KOPT-K1 (cell line): Measurements from ENCODE around the gene CDH23.

Source experiments
- H3K27ac ChIP-seq: fragments of 200-600 bp; sonication (generic); 2 replicates; pipeline ENCODE4 v1.5.1; 2016; ENCODE audit warnings: antibody characterized with exemption, mild to moderate bottlenecking, low read depth, low read length; ENCODE audit not compliant: poor library complexity, severe bottlenecking
- H3K36me3 ChIP-seq: fragments of 200-600 bp; sonication (generic); 2 replicates; pipeline ENCODE4 v1.5.1; 2017; ENCODE audit warnings: antibody characterized with exemption, mild to moderate bottlenecking, low read length, moderate library complexity; ENCODE audit not compliant: insufficient read depth
- H3K9me3 ChIP-seq: fragments of 200-600 bp; sonication (generic); 2 replicates; pipeline ENCODE4 v1.5.1; 2017; ENCODE audit warnings: antibody characterized with exemption, low read length, mild to moderate bottlenecking; ENCODE audit not compliant: insufficient read depth, poor library complexity, severe bottlenecking

CDH23 gene

DNA sequence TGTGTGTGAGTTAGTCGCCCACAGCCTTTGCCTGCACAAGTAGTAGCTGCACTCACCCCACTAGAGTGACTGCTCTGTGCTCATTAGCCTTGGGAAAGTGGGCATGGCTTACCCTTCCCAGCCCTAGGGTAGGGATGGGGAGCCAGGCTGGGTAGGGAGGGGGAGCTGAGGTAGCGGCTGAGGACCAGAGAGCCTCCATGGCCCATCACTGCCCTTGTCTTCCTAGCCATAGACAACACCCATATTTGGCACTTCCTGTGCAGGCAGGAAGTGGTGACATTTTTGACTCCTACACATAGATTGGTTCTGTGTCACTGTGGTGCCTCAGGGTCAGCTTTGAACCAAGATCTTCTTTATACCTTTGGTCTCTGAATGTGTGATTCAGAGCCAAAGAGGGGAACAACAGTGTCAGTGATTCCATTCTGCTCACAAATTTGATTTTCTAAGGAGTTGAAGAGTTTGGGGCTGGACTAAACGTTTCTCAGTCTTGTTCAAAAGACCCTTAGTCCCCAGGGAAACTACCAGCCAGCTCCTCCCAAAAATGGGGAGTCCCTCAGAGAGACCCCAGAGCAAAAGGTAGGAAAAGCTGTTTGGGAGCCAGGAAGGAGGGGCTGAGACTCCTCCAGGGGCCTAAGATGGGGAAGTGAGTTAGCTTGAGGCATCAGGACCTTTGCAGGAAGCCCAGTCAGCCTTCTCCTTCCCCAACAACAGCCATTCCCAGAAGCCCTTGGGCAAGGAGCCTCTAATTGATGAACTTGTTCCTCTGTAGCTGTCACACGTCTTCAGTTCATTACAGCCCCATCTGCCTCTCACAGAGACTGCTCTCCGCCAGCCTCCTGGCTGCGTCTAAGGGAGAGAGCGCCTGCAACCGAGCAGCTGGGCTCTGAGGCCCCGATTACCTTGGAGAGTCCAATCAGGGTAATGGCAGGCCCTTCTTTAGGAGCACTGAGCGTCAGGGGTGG lies 135.0 kb downstream of the CDH23 start:
- no peak overlapping the region for H3K27ac ChIP-seq
- H3K36me3 ChIP-seq: no peaks in the 10 kb centered on the region
- peaks cover 5% of the 10 kb centered on the region for H3K9me3 ChIP-seq

DNA sequence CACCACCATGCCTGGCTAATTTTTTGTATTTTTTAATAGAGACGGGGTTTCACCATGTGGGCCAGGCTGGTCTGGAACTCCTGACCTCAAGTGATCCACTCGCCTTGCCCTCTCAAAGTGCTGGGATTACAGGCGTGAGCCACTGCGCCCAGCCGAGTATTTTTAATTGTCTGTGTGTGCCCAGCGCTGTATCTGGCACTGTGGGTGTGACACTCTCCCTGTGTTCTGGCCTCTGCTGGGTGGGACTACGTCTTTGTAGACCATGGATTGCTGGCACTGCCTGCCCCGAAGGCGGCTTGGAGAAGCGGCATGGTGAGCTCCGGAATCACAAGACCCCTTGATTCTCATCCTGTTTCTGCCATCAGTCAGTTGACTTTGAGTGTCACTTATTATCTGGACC lies 136.2 kb downstream of the CDH23 start:
- peaks cover 5% of the 10 kb centered on the region for H3K9me3 ChIP-seq
- H3K27ac ChIP-seq: no peak overlapping the region
- H3K36me3 ChIP-seq: no peaks in the 10 kb centered on the region

DNA sequence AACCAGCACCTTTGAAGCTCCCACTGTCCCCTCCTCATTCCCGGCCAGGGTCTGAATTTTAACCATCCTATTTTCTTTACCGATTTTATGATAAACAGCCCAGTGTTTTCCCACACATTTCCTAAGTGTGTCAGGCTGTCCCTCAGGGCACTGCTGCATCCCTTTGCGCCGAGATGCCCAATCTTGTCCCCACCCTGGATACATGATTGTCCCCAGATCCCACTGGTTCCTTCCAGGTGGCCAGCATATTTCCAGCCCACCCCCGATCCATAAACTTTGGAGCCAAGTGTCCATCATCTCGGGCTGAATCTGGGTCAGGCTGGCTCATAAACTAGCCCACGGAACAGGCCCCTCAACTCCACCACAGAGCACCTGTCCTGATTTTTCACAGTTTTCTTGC lies 137.2 kb downstream of the CDH23 start:
- Histone ChIP-seq H3K36me3 (no peaks in the 10 kb centered on the region), H3K9me3 (peaks cover 5% of the 10 kb centered on the region), H3K27ac (no peak overlapping the region)

GRCh38 chr10:71534568-71535194 lies 138.0 kb downstream of the CDH23 start:
- Histone ChIP-seq H3K27ac (no peak overlapping the region), H3K9me3 (peaks cover 5% of the 10 kb centered on the region), H3K36me3 (no peaks in the 10 kb centered on the region)

DNA sequence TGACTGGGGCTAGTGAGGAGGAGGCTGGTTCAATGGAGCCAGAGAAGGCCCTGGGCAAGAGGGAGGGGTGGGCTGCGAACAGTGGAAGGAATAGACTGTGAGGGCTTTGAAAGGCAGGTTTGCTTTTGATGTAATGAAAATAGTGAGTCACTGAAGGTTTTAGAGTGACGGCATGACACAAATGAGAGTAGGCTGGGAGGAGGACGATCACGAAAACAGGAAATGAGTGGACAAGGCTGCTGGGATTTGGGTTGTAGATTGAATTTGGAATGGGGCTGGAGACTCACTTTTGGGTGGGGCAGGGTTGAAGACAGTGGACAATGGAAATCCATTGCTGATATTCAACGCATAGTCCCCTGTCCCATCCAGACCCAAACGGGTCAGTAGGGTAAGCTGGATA lies 139.6 kb downstream of the CDH23 start:
- no peak overlapping the region for H3K27ac ChIP-seq
- H3K36me3 ChIP-seq: no peaks in the 10 kb centered on the region
- H3K9me3 ChIP-seq: peaks cover 4% of the 10 kb centered on the region

DNA sequence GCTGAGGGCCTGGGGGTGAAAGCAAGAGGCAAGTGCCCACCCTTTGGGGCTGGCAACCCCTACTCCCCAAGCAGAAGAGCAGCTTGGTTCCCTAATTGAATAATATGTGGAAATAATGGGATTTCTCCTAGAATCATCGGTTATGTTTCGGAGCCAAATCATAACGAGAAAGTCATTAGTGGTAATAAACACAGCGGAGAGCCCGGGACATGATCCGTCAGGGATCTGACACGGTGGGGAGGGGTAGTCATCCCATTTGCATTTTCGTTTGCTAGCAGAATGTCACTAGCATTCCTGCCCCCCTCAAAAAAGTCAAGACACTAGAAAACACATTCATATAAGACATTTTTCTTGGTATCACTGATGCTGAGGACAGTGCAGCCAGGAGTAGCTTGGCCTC lies 140.4 kb downstream of the CDH23 start:
- H3K9me3 ChIP-seq: no peaks in the 10 kb centered on the region

DNA sequence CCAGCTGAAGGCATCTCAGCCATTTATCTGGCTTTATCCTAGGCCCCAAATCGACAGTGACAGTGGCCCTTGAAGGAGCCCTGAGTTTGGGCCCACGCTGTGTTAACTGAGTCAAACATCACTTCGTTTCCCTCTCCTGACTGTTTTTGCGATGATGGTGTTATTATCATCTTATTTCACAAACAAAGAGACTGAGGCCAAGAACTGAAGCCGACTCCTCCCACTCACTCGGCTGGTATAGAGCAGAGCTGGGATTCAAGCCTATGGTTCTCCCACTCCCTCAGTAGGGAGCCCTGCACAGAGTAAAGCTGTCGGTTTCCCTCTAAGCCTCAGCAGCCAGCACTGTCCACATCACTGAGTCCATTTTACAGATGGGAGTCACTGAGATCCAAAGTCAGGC lies 141.0 kb downstream of the CDH23 start:
- no peak overlapping the region for H3K27ac ChIP-seq
- no peaks in the 10 kb centered on the region for H3K9me3 ChIP-seq
- H3K36me3 ChIP-seq: no peaks in the 10 kb centered on the region

More for the DNA sequence above, 140.4 kb downstream of the CDH23 start:
- no peaks in the 10 kb centered on the region for H3K36me3 ChIP-seq
- no peak overlapping the region for H3K27ac ChIP-seq

GRCh38 chr10:71538608-71539260 lies 142.0 kb downstream of the CDH23 start:
- no peak overlapping the region for H3K27ac ChIP-seq
- no peaks in the 10 kb centered on the region for H3K36me3 ChIP-seq
- no peaks in the 10 kb centered on the region for H3K9me3 ChIP-seq

- Histone ChIP-seq H3K36me3 (no peaks in the 10 kb centered on the region), H3K27ac (no peak overlapping the region), H3K9me3 (no peaks in the 10 kb centered on the region)
Observed at GRCh38 chr10:71539442-71540118, 142.9 kb downstream of the CDH23 start.

DNA sequence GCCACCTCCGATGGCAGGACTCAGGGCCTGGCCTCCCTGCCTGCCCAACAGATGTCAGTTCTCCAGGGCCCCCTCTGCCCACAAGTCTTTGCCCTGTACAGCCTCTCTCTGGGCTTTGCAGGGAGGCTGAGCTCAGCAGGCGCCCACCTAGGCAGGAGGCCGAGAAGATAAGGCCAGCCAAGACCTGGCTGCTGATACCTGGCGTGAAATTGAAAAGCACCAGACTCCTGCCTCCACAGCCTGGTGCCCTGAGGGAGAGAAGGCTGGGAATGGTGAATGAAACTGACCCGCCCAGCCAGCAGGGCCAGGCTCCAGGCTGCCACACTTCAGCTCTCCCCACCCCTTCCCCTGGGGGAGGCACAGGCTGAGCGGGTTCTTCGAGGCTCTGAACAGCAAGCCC lies 145.8 kb downstream of the CDH23 start:
- Histone ChIP-seq H3K27ac (no peak overlapping the region), H3K9me3 (no peaks in the 10 kb centered on the region), H3K36me3 (no peaks in the 10 kb centered on the region)

- no peaks in the 10 kb centered on the region for H3K9me3 ChIP-seq
- H3K36me3 ChIP-seq: no peaks in the 10 kb centered on the region
- no peak overlapping the region for H3K27ac ChIP-seq
Observed at GRCh38 chr10:71543608-71544170, 147.0 kb downstream of the CDH23 start.

GRCh38 chr10:71545001-71545400 lies 148.3 kb downstream of the CDH23 start:
- no peak overlapping the region for H3K27ac ChIP-seq
- H3K9me3 ChIP-seq: no peaks in the 10 kb centered on the region
- H3K36me3 ChIP-seq: no peaks in the 10 kb centered on the region

- Histone ChIP-seq H3K9me3 (no peaks in the 10 kb centered on the region), H3K36me3 (no peaks in the 10 kb centered on the region), H3K27ac (no peak overlapping the region)
Observed at GRCh38 chr10:71546220-71546619, 149.5 kb downstream of the CDH23 start.

- no peaks in the 10 kb centered on the region for H3K36me3 ChIP-seq
- no peak overlapping the region for H3K27ac ChIP-seq
- H3K9me3 ChIP-seq: no peaks in the 10 kb centered on the region
Observed at GRCh38 chr10:71547312-71547711, 150.6 kb downstream of the CDH23 start.
